PC-9 (cell line): ENCODE measurements around the gene COL24A1.

Source experiments
- CTCF ChIP-seq: fragments of 200-600 bp; sonication (generic); conservative IDR thresholded peaks from 2 replicates; pipeline ENCODE4 v1.6.1; 2017; ENCODE audit warnings: mixed run types, antibody characterized with exemption, mild to moderate bottlenecking, moderate library complexity
- EZH2 ChIP-seq: fragments of 200-600 bp; sonication (generic); IDR thresholded peaks from 2 replicates; pipeline ENCODE4 v1.8.0; 2017; ENCODE audit warnings: antibody characterized with exemption, low read depth

GRCh38 chr1:85689775-85690404, 466.7 kb downstream of the COL24A1 start:
- TF ChIP-seq CTCF (no peak), EZH2 (no peak)
